ENCODE results near the gene SCARB2. TPM values are rescaled to one million over a fixed set of nuclear protein-coding genes. Genes with fewer than 3 reads are reported as not detected.

The SCARB2 gene
- total and polyA plus RNA-seq, 2 of the 4 experiments (the other 2 are of a cell fraction) = 69.2 to 102 TPM

- Histone ChIP-seq H4K8ac (ENCODE audit: low read depth in 2 of 2, low read length in 2 of 2) (no peak overlapping the region), H4K5ac (ENCODE audit: low read depth, low read length) (no peak overlapping the region), H3K27me3 (ENCODE audit: control insufficient read depth, insufficient read depth, low read length) (no peaks in the 10 kb centered on the region), H3K14ac (replicated peaks; ENCODE audit: low read depth, low read length) (no peak overlapping the region), H3K4ac (ENCODE audit: low read depth, low read length) (no peak overlapping the region), H3K9me1 (ENCODE audit: insufficient read depth, low read length) (no peaks in the 10 kb centered on the region), H3K4me3 (ENCODE audit: insufficient read depth, low read depth, low read length) (no peak overlapping the region), H3K9me3 (ENCODE audit: control insufficient read depth, insufficient read depth, low read length) (no peaks in the 10 kb centered on the region), H4K20me1 (ENCODE audit: insufficient read depth, low read length) (no peaks in the 10 kb centered on the region), H2BK15ac (ENCODE audit: low read depth, low read length) (no peak overlapping the region), H3K23ac (ENCODE audit: low read depth, low read length) (no peak overlapping the region), H2AFZ (replicated peaks; ENCODE audit: low read length, poor library complexity) (no peak overlapping the region), H3K18ac (ENCODE audit: low read depth, low read length) (no peak overlapping the region), H3K27ac (ENCODE audit: insufficient read depth, low read length) (no peak overlapping the region), H2AK9ac (replicated peaks; ENCODE audit: low read depth, low read length, poor library complexity) (no peak overlapping the region), H3K4me1 (ENCODE audit: control insufficient read depth, insufficient read depth, low read length) (no peaks in the 10 kb centered on the region), H3K9ac (ENCODE audit: low read depth, low read length) (no peak overlapping the region), H3K36me3 (ENCODE audit: control insufficient read depth, insufficient read depth, low read length) (peaks cover 16% of the 10 kb centered on the region), H3K56ac (ENCODE audit: extremely low read depth, insufficient read depth, low read length) (no peak overlapping the region), H2BK20ac (ENCODE audit: low read depth, low read length) (no peak overlapping the region), H2AK5ac (ENCODE audit: low read depth, low read length) (no peak overlapping the region), H4K91ac (ENCODE audit: insufficient read depth, low read depth, low read length) (no peak overlapping the region), H2BK120ac (ENCODE audit: low read depth, low read length) (no peak overlapping the region), H2BK5ac (ENCODE audit: low read depth, low read length, poor library complexity, severe bottlenecking) (no peak overlapping the region), H3K79me1 (ENCODE audit: low read depth in 1 of 2, low read length in 2 of 2) (peaks cover 0 to 5% of the 10 kb centered on the region in 2 experiments; a peak in 3 of 4 replicates), H3K4me2 (ENCODE audit: low read depth, low read length) (no peak overlapping the region)
- TF ChIP-seq CTCF (conservative IDR thresholded peaks at IDR 0.05; ENCODE audit: low read depth, low read length) (no peak), NFE2L2 (IDR thresholded peaks at IDR 0.05; ENCODE audit: low read depth, low read length) (no peak), BHLHE40 (IDR thresholded peaks at IDR 0.05; ENCODE audit: low read depth, low read length) (no peak), POLR2A (IDR thresholded peaks at IDR 0.05; ENCODE audit: low read depth, low read length) (no peak), SMC3 (IDR thresholded peaks at IDR 0.05; ENCODE audit: low read depth, low read length) (no peak), USF2 (IDR thresholded peaks at IDR 0.05; ENCODE audit: low read depth, low read length) (no peak), CEBPB (IDR thresholded peaks at IDR 0.05; ENCODE audit: low read depth, low read length) (no peak), RFX5 (IDR thresholded peaks at IDR 0.05; ENCODE audit: low read depth, low read length) (no peak), CHD1 (IDR thresholded peaks at IDR 0.05; ENCODE audit: low read depth, low read length) (no peak), MAZ (IDR thresholded peaks at IDR 0.05; ENCODE audit: borderline replicate concordance, low read depth, low read length) (no peak), MXI1 (IDR thresholded peaks at IDR 0.05; ENCODE audit: borderline replicate concordance, low read depth, low read length) (no peak), FOS (IDR thresholded peaks at IDR 0.05; ENCODE audit: low read depth, low read length) (no peak), RCOR1 (IDR thresholded peaks at IDR 0.05; ENCODE audit: insufficient replicate concordance, low read length) (no peak), ELK1 (IDR thresholded peaks at IDR 0.05; ENCODE audit: borderline replicate concordance, low read depth, low read length) (no peak), MAFK (IDR thresholded peaks at IDR 0.05; ENCODE audit: low read depth, low read length) (no peak), RAD21 (IDR thresholded peaks at IDR 0.05; ENCODE audit: low read length) (no peak)
- BruUV-seq (replicated peaks) = no TSS peak
- POLR2A ChIA-PET (ENCODE audit: unreplicated experiment) = no interaction called here
- in situ Hi-C loops (cut with MboI; ENCODE audit: low sequenced_read_pairs) (no loop called here), intact Hi-C loops (cut with micrococcal nuclease) (no loop called here), dilution Hi-C loops (cut with HindIII; ENCODE audit: low sequenced_read_pairs, unreplicated experiment) (no loop called here)
- CTCF ChIA-PET = no interaction called here
- no peak for ATAC-seq (ENCODE audit: low read depth)
- no peak for DNase-seq
Measured at GRCh38 chr4:76125816-76126215, 87.8 kb downstream of the SCARB2 start.
